Hepatocyte (in vitro differentiated cells): Measurements from ENCODE around the gene BAHCC1.

Experiments
- CTCF ChIP-seq: fragments of 200-600 bp; sonication (generic); IDR thresholded peaks from 2 replicates; pipeline ENCODE4 v1.5.1; 2016; ENCODE audit warnings: antibody characterized with exemption, mild to moderate bottlenecking; ENCODE audit not compliant: poor library complexity
- EZH2 ChIP-seq: fragments of 200-600 bp; sonication (generic); IDR thresholded peaks from 2 replicates; pipeline ENCODE4 v1.6.1; 2016; ENCODE audit warnings: antibody characterized with exemption, mild to moderate bottlenecking, borderline replicate concordance

GRCh38 chr17:81480140-81481072 lies 85.1 kb downstream of the BAHCC1 start:
- TF ChIP-seq CTCF (no peak), EZH2 (no peak)
